HG03571 (cell line): ENCODE data around the gene NBAS.
A peak's percentile ranks its signal among the peaks of the same experiment; 100 is the strongest.
"Not testable (repeated sequence)": the region's sequence is repeated elsewhere in the genome, so short reads cannot be mapped to it uniquely, and the experiment has no call there.

Source experiments
- ATAC-seq: cut with Tn5 transposase; IDR thresholded peaks from one replicate; pipeline ENCODE4 v1.9.1; 2021; ENCODE audit not compliant: unreplicated experiment

The NBAS gene

GRCh38 chr2:15561574-15562344 is 625 bp upstream of the NBAS start:
- peak; percentile 21 for ATAC-seq

GRCh38 chr2:15560140-15560987 is 770 bp downstream of the NBAS start:
- peak; percentile 30 for ATAC-seq

DNA sequence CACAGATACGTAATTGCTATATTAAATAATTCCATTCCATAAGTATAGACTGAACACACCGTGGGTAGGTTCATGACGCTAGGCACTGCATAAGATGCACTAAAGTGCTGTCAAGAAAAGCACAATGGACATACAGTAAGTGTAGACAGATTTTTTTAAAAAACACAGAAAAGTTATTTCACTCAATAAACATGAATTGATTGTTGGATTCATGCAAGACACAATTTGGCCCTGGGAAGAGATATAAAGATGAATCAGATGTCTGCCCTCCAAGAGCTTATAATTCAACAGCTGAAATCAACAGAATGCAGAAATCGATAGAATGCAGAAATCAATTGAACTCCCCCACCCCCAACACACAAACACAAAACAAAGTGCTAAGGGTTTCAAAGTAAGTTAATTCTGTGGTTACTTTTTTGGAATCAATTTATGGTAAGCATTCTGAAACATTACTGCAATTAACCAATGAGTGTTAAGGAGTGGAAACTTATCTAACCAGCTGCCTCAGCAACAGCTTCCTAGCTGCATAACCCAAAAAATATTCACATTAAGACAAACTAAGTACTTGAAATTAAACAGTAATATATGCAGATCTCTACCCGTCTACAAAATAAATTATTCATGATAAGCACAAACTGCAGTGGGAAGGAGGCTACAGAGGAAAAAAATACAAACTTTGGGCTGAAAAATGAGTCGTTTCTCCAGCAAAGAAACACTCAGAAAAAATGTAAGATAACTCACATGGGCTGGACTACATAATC is 1.6 kb downstream of the NBAS start:
- no peak for ATAC-seq

DNA sequence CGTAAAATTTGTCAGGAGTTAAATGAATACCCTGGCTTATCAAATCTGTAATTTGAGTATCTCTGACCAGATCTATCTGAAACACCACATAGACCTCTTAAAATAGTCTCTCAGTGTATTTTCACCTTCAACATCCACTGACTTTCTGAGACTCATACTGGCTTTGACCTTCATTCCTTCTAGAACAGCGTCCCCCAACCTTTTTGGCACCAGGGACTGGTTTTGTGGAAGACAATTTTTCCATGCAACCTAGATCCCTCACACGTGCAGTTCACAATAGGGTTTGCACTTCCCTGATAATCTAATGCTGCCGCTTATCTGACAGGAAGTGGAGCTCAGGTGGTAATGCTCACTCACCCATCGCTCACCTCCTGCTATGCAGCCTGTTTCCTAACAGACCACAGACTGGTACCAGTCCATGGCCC is 3.2 kb downstream of the NBAS start:
- no peak for ATAC-seq

- no peak for ATAC-seq
Observed at GRCh38 chr2:15556311-15556930, 4.7 kb downstream of the NBAS start.

GRCh38 chr2:15555760-15556193 is 5.4 kb downstream of the NBAS start:
- no peak for ATAC-seq

DNA sequence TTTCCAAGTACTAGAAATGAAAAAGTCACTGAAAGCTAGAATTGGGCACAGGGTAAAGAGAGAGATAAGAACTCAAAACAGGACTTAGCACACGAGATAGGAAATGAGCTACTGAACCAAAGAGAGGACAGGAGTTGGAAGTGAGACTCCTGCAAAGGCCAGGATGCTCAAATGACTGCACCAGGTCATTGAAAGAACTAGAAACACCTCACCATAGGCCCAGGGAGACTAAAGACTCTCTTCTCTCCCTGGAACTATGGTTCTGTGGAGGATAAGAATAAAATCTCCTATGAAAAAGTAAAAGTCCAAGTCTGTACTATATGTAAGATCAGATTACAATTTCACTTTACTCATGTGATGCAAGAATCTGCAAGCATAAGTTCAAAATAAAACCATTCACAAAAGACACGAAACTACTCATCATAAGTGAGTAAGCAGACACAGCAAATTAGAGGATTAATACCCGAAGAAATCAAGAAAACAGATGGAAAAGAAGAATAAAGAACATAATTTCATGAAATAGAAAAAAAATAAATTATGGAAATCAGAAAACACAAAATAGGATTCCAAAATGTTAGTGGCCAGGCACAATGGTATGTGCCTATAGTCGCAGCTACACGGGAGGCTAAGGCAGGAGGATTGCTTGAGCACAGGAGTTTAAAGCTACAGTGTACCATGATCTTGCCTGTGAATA is 6.5 kb downstream of the NBAS start:
- no peak for ATAC-seq

- ATAC-seq: no peak
Observed at GRCh38 chr2:15553951-15554350, 7.2 kb downstream of the NBAS start.

DNA sequence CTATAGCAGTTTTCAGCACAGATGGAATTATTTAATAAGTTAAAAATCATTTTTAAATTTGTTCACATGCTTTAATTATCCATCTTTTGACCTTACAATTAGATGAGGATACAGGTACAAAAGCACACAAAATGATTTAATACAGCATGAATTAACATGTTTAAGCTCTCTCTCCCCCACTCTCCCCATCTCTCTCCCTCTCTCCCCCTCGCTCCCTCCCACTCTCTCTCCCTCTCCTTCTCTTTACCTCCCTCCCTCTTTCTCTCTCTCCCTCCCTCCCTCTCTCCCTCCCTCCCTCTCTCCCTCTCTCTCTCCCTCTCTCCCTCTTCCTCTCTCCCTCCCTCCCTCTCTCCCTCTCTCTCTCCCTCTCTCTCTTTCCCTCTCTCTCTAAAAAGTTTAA is 7.6 kb downstream of the NBAS start:
- no peak for ATAC-seq

- no peak for ATAC-seq
Observed at GRCh38 chr2:15548974-15549373, 12.2 kb downstream of the NBAS start.

- ATAC-seq: no peak
Observed at GRCh38 chr2:15547115-15547876, 13.8 kb downstream of the NBAS start.

DNA sequence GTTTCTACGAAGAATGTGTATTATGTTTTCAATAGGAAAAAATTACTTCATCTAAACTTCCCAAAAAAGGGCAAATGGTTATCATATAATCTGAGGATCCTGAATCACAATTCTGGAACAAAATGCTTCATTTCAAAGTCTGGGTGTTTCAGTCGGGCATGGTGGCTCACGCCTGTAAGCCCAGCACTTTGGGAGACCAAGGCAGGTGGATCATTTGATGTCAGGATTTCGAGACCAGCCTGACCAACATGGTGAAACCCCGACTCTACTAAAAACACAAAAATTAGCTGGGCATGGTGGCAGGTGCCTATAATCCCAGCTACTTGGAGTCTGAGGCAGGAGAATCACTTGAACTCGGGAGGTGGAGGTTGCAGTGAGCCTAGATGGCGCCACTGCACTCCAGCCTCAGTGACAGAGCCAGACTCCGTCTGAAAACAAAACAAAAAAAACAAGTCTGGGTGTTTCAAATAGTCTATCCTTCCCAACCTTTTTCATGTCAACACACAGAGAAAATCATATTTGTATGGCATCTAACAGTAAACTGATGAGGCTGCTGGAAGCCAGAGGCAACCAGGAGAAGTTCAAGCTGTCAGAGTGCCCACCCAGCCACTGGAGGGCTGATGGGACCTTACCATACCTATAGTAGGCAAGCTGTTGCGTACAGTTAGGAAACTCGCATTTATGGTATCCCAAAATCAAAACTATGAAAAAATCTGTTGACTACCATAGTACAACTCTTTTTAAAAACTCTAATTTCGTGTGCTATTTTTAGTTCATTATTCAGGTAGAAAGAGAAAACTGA is 14.6 kb downstream of the NBAS start:
- ATAC-seq: no peak

DNA sequence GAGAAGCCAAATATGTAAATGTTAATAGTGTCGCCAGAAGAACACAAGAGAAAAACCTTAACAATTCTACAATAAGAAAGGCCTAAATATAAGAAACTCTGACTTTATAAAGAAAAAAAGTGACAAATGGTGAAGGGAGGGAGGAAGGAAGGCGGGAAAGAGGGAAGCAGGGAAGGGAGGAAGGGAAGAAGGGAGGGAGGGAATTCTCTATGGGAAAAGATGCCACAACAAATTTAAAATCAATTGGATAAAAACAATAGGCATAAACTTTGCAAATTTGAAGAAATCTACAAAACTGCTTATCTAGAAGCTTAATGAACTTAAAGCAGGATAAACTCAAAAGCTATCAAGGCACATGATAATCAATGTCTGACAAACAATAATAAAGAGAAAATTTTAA is 16.9 kb downstream of the NBAS start:
- no peak for ATAC-seq

GRCh38 chr2:15543541-15543940 is 17.6 kb downstream of the NBAS start:
- no peak for ATAC-seq

GRCh38 chr2:15543053-15543452 is 18.1 kb downstream of the NBAS start:
- ATAC-seq: no peak

- ATAC-seq: not testable (repeated sequence)
Observed at GRCh38 chr2:15542269-15542668, 18.9 kb downstream of the NBAS start.

- ATAC-seq: peak; percentile 28
Observed at GRCh38 chr2:15540523-15540922, 20.6 kb downstream of the NBAS start.

GRCh38 chr2:15539999-15540398 is 21.1 kb downstream of the NBAS start:
- peak; percentile 86 for ATAC-seq

DNA sequence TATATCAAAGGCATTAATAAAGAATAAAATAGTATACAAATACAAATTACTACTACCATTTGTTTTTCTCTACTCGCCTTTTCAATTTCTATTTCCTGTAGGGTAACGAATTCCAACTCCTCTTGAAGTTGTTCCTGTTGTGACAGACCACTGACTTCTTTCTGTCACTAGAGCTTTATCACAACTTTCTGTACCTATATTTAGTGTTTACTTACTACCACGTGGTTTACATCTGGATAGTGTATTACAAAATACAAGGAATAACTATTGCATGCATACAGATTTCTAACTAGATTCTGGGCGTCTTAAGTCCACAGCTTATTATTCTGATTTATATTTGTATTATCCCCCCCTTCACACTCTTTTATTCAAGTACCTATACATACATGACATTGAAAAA is 22.3 kb downstream of the NBAS start:
- ATAC-seq: no peak
